ENCODE data around the gene SLC47A1. TPM values are rescaled to one million over a fixed set of nuclear protein-coding genes. Genes with fewer than 3 reads are reported as not detected.

SLC47A1 gene
- total and polyA plus RNA-seq, 2 of the 4 experiments (the other 2 are of a cell fraction): not detected

DNA sequence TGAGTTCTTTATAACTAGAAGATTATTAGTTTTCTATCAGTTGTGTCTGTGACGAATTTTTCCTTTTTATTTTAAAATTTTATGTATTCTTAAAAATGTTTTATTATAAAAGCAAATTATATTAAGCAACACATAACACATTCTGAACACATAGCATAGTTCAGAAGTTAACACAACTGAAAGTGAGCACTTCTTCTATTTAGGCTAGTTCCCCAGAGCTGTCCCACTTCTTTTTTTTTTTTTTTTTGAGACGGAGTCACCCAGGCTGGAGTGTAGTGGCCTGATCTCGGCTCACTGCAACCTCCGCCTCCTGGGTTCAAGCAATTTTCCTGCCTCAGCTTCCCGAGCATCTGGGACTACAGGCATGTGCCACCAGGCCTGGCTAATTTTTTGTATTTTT lies 77.2 kb downstream of the SLC47A1 start:
- Histone ChIP-seq H2BK120ac (ENCODE audit: low read depth, low read length) (no peak overlapping the region), H2BK5ac (ENCODE audit: low read depth, low read length, poor library complexity, severe bottlenecking) (no peak overlapping the region), H2AK9ac (replicated peaks; ENCODE audit: low read depth, low read length, poor library complexity) (no peak overlapping the region), H2BK15ac (ENCODE audit: low read depth, low read length) (no peak overlapping the region), H4K8ac (ENCODE audit: low read depth in 2 of 2, low read length in 2 of 2) (no peak overlapping the region), H3K9me3 (ENCODE audit: control insufficient read depth, insufficient read depth, low read length) (no peaks in the 10 kb centered on the region), H3K36me3 (ENCODE audit: control insufficient read depth, insufficient read depth, low read length) (no peaks in the 10 kb centered on the region), H3K9me1 (ENCODE audit: insufficient read depth, low read length) (no peaks in the 10 kb centered on the region), H3K56ac (ENCODE audit: extremely low read depth, insufficient read depth, low read length) (no peak overlapping the region), H2AK5ac (ENCODE audit: low read depth, low read length) (no peak overlapping the region), H4K5ac (ENCODE audit: low read depth, low read length) (no peak overlapping the region), H3K4me2 (ENCODE audit: low read depth, low read length) (no peak overlapping the region), H3K9ac (ENCODE audit: low read depth, low read length) (no peak overlapping the region), H4K20me1 (ENCODE audit: insufficient read depth, low read length) (no peaks in the 10 kb centered on the region), H3K23ac (ENCODE audit: low read depth, low read length) (no peak overlapping the region), H3K27me3 (ENCODE audit: control insufficient read depth, insufficient read depth, low read length) (peaks cover 3% of the 10 kb centered on the region; the same call in 1 of the 2 replicates), H3K14ac (replicated peaks; ENCODE audit: low read depth, low read length) (no peak overlapping the region), H3K4me1 (ENCODE audit: control insufficient read depth, insufficient read depth, low read length) (no peaks in the 10 kb centered on the region; the same call in 1 of the 2 replicates), H3K4ac (ENCODE audit: low read depth, low read length) (no peak overlapping the region), H3K27ac (ENCODE audit: insufficient read depth, low read length) (no peak overlapping the region), H2AFZ (replicated peaks; ENCODE audit: low read length, poor library complexity) (no peak overlapping the region), H3K18ac (ENCODE audit: low read depth, low read length) (no peak overlapping the region), H2BK20ac (ENCODE audit: low read depth, low read length) (no peak overlapping the region), H3K79me1 (ENCODE audit: low read depth in 1 of 2, low read length in 2 of 2) (no peaks in the 10 kb centered on the region), H3K4me3 (ENCODE audit: insufficient read depth, low read depth, low read length) (no peak overlapping the region), H4K91ac (ENCODE audit: insufficient read depth, low read depth, low read length) (no peak overlapping the region)
- ATAC-seq (ENCODE audit: low read depth) (no peak), DNase-seq (no peak)
- CTCF ChIA-PET: no interaction called here
- no CpG with 5 or more reads among the region's 5 CpGs for WGBS, 2 experiments (ENCODE audit: extremely low coverage in 2 of 2, insufficient read length in 1 of 2)
- POLR2A ChIA-PET (ENCODE audit: unreplicated experiment): no interaction called here
- in situ Hi-C loops (cut with MboI; ENCODE audit: low sequenced_read_pairs) (no loop called here), dilution Hi-C loops (cut with HindIII; ENCODE audit: low sequenced_read_pairs, unreplicated experiment) (no loop called here), intact Hi-C loops (cut with micrococcal nuclease) (no loop called here)
- BruUV-seq (replicated peaks): no TSS peak
- no peak for TF ChIP-seq NFE2L2 (IDR thresholded peaks at IDR 0.05; ENCODE audit: low read depth, low read length)
- TF ChIP-seq RFX5 (IDR thresholded peaks at IDR 0.05; ENCODE audit: low read depth, low read length): no peak
- no peak for TF ChIP-seq MAZ (IDR thresholded peaks at IDR 0.05; ENCODE audit: borderline replicate concordance, low read depth, low read length)
- TF ChIP-seq ELK1 (IDR thresholded peaks at IDR 0.05; ENCODE audit: borderline replicate concordance, low read depth, low read length): no peak
- no peak for TF ChIP-seq BHLHE40 (IDR thresholded peaks at IDR 0.05; ENCODE audit: low read depth, low read length)
- TF ChIP-seq RCOR1 (IDR thresholded peaks at IDR 0.05; ENCODE audit: insufficient replicate concordance, low read length): no peak

Measured in IMR-90 (cell line).